Measurements from ENCODE around the gene HTRA3.

GRCh38 chr4:8326206-8326605 is 56.7 kb downstream of the HTRA3 start:
- TF ChIP-seq CTCF (IDR thresholded peaks at IDR 0.05; ENCODE audit: low read depth, low read length, missing input control), result no peak
- no peak for TF ChIP-seq TAF1 (conservative IDR thresholded peaks at IDR 0.05)
- no peak for TF ChIP-seq RAD21 (IDR thresholded peaks at IDR 0.05)

Measured in liver (tissue), 3 donors.